ENCODE measurements around the gene IQSEC3.
"Not testable (repeated sequence)": the region's sequence is repeated elsewhere in the genome, so short reads cannot be mapped to it uniquely, and the experiment has no call there.

The IQSEC3 gene

DNA sequence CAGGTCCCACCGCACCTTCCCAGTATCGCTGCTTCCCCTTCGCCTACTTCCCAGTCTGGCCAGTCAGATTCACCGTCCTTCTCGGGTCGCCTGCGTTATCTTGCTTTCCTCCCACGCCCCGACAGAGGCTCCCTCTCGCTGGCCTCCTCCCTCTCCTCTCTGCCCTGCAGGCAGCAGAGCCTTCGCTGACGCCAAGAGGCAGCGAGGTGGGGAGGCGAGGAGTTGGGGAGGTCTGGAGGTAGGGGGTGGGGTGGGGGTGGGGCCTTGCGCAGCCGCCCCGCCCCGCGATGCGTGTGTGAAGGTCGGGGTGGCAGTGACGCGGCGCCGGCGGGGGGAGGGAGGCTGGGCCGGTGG is at the start of gene IQSEC3:
TSS of gene IQSEC3 (plus strand) at position 340 of the 354 bp plus-strand sequence. CDS start 116 bp downstream, outside the sequence.
- DNase-seq (ENCODE audit: low spot score), result peak; percentile 62

DNA sequence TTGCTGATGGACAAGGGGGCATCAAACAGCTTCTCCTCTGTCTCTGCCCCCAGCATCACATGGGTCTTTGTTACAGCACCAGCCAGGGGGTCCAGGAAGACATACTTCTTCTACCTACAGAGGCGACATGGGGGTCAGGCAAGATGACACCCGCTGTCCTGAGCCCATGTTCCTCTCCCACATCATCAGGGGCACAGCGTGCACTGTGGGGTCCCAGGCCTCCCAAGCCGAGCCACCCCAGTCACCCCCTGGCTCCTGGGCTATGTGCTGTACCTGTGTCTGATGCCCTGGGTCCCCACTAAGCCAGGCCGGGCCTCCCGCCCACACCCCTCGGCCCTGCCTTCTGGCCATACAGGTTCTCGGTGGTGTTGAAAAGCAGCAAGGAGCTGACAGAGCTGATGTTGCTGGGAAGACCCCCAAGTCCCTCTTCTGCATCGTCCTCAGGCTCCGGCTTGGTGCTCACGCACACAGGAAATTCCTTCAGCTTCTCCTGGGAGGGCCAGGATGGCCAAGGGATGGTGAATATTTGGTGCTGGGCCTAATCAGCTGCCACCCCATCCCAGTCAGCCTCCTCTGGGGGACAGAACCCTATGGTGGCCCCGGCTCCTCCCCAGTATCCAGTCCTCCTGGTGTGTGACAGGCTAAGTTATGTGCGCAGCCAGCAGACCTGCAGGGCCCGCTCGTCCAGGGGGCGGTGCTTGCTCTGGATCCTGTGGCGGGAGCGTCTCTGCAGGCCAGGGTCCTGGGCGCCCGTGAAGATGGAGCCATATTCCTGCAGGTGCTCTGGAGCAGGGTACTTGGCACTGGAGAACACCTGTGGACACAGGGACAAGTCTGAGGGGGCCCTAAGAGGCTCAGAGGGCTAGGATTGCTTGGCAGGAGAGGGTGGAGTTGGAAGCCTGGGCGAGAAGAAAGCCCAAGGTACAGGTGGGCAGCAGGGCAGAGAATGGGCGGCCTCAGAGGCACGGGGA is 48.9 kb upstream of the IQSEC3 start:
- DNase-seq (ENCODE audit: low spot score), result not testable (repeated sequence)

DNA sequence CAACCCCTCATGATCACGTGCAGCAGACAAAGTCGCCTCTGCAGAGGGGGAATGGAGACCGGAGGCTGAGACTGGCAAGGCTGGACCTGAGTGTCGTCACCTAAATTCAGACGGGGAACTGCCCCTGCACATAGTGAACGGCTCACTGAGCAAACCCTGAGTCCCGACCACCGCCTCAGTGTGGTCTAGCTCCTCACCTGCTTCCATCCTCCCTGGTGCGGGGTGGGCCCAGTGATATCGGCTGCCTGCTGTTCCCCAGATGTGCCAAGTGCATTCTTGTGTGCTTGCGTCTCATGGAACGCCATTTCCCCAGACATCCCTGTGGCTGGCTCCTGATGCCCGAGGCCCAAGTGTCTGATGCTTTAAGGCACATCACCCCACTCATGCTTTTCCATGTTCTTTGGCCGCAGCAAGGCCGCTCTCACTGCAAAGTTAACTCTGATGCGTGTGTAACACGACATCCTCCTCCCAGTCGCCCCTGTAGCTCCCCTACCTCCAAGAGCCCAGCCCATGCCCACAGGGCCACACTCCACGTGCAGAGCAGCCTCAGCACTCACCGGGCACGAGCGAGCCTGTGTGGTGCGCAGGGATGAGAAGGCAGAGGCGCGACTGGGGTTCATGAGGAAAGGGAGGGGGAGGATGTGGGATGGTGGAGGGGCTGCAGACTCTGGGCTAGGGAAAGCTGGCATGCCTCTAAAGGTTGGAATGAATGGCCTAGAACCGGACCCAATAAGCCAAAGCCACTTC is 47.6 kb upstream of the IQSEC3 start:
- DNase-seq (ENCODE audit: low spot score), result not testable (repeated sequence)

DNA sequence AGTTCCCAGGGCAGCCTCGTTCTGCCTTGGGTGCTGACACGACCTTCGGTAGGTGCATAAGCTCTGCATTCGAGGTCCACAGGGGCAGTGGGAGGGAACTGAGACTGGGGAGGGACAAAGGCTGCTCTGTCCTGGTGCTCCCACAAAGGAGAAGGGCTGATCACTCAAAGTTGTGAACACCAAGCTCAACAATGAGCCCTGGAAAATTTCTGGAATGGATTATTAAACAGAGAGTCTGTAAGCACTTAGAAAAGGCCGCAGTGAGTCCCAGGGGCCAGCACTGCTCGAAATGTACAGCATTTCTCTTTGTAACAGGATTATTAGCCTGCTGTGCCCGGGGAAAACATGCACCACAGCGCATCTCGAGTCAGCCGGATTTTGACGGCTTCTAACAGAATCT is 46.7 kb upstream of the IQSEC3 start:
- DNase-seq (ENCODE audit: low spot score), result not testable (repeated sequence)

DNA sequence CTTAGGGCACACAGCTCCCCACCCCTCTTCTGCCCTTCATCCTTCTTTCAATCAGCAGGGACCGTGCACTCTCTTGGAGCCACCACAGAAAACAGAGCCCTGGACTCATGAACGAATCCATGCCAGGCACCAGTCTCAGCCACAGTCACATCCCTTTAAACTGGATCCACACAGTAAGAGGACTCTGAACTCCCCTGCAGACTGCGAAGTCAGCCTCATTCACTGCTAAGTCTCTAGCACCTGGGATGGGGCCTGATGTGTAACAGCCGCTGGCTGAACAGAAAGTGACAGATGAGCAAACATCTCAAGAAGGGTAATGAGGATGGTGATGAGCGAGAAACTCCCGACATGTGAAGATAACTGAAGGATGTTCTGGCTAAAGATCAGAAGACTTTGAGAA is 45.8 kb upstream of the IQSEC3 start:
- DNase-seq (ENCODE audit: low spot score), result no peak

DNA sequence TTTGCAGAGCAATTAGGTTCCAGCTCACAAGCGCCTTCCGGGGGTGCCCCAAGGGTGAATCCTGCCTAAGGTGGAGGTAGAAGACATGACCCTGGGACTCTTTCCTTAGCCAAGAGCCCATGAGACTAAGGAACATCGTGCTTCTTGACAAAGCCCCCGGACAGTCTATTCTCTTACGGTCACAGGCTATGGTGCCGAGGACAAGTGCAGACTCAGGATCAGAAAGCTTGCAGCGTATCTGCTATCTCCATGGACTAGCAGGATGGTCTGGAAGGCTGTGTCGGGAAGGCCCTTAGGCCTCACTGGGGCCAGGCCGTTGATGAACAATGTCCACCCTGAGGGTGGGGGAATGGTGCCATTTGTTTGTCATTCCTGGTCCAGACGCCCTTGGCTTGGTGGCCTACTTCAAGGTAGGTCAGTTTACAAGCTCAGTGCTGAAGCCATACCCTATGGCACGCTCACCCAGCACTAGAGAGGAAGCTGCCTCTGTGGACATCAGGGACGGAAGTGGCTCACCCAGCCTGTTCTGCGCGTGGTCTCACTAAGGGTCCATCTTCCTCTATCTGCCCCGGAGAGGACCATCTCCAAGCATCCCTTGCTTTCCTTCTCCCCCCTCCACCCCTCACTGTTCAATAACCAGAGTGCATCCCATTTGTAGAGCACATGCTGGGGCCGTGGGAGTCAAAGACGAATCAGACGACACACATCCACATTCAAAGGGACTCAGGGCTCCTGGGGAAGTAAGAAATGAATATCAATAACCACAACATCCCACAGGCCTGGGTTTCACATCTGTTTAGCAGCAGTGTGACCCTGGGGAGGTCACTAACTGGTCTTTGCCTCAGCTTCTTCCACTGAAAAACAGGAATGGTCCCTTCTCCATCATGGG is 45.0 kb upstream of the IQSEC3 start:
- no peak for DNase-seq (ENCODE audit: low spot score)

DNA sequence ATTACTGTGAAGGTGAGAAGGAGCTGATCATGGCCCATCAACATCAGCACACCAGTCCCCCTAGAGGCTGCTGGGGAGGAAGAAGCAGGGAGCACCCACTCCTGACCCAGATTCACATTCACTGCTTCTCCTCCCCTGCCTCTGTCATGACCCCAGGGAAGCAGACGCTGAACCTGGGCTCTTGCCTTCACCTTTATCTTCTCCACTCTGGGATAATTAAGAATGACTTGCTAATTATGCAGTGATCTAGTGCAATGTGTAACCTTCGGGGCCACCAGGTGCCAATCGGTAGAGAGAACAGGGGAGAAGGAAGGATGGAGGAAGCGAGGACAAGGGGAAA is 44.4 kb upstream of the IQSEC3 start:
- DNase-seq (ENCODE audit: low spot score), result peak; percentile 19

DNA sequence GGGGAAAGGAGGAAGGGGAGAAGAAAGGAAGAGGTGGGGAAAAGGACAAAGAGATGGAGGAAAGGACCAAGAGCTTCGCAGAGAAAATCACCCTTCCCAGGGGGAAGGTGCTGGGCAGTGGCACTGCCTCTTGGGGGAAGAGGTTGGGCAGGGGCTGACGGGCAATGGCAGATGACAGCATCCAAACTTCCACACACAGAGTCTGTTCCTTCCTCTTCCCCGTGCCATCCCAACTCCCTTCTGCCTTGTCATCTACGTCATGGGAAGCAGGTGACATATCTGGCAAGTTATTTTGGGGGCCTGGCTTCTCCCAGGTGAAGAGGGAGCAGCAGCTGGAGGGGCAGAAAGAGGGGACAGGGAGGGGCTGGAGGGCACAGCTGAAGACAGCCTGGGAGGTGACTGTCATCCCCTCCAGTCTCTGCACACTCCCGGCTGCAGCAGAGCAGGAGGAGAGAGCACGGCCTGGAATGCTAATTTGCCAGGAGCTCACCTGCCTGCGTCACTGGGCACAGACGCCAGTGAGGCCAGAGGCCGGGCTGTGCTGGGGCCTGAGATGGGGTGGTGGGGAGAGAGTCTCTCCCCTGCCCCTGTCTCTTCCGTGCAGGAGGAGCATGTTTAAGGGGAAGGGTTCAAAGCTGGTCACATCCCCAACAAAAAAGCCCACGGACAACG is 43.9 kb upstream of the IQSEC3 start:
- peak; percentile 36 for DNase-seq (ENCODE audit: low spot score)

DNA sequence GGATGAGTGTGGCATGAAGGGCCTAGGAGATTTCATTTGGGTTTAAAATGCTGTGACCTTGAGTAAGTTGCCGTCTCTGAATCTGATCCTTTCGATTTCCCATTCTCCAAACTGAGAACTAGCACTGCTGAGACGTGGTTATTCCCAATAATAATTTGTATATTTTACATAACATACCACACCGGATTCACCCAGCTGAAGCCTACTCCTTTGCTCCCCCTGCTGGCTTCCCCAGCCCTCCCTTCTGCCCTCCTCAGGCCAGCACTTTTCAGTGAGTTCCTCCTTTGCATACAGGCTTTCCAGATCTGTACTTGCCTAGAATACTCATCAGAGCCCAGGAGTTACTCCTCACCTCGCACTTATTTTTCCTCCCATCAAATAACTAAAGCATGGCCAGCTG is 38.7 kb upstream of the IQSEC3 start:
- DNase-seq (ENCODE audit: low spot score), result not testable (repeated sequence)

DNA sequence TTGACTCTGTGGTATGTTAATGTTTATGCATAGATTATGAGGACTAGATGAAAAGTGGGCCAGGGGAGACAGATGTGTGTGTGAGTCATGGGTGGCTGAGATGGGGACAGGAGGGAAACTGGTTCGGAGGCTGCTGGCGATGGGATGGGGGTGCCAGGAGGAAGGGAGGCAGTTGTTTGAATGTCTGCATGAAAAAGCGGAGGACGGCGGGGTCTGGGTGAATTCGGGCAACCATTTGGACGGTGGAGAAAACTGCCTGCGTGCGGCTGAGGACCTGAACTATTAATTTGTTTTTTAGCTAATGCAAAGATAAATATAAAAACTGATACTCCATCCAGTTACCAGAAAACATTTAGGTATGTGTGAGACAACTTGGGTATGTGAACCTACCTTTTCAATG is 27.8 kb upstream of the IQSEC3 start:
- DNase-seq (ENCODE audit: low spot score), result not testable (repeated sequence)

DNA sequence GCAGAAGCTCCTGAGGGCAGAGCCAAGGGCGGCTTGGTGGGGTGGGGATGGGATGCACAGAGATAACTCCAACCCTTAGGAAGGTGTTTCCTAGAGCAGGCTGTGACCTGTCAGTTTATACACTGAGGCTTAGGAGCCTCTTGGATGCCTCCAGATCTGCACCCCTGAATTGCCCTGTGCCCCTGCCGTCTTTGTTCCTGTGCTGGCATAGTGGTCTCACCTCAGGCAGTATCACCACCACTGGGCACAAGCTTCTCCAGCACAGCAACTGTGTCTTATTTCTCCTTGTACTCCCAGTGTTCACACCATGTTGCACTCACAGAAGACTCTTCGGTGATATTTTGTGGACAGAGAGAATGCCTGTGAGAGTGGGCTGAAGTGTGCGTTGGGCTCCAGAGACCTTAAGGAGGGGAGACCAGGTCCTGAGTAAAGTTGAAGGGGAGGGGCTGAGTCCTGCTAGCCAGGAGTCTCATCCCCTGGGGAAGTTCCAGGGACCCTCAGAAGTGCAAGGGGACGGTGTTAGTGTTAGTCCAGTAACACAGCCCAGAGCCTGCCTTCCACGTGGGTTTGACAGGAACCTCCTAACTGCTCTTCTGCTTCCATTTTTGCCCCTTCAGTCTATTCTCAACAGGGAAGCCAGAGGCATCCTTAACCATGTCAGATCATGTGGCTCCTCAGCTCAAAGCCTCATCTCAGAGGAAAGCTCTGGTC is 26.9 kb upstream of the IQSEC3 start:
- not testable (repeated sequence) for DNase-seq (ENCODE audit: low spot score)

DNA sequence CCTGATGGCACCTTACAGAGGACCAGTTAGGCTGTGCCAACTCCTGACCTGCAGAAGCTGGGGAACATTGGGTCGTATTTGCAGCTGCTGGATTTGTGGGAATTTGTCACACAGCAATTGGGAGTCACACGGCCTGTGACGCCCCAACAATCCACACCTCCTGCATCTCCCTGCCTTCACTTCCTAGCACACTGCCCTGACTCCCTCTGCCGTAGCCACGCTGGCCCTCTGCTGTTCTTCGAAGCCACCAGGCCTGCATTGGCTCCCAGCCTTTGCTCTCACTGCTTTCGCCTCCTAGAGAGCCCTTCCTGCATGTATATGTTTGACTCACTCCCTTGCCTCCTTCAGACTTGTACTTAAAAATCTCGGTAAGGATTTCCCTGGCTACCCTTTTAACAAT is 22.2 kb upstream of the IQSEC3 start:
- not testable (repeated sequence) for DNase-seq (ENCODE audit: low spot score)

DNA sequence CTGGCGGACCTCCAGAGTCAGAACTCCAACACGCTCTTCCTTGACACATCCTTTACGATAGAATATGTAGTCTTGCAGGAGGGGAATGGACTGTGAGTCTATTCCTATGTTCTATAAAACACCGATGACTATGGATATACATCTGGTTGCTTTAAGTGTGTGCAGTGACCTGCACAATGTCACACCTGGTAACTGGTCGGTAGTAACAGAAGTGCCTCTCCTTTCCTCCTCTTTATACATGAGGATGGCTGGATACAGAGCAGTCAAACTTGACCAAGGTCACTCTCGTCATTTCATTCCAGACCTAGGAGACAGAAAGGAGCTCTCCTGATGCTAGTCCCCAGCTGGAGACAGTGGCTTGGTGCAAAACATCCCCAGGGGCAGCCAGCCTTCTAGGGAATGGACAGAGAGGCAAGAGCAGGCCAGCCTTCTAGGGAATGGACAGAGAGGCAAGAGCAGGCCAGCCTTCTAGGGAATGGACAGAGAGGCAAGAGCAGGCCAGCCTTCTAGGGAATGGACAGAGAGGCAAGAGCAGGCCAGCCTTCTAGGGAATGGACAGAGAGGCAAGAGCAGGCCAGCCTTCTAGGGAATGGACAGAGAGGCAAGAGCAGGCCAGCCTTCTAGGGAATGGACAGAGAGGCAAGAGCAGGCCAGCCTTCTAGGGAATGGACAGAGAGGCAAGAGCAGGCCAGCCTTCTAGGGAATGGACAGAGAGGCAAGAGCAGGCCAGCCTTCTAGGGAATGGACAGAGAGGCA is 21.2 kb upstream of the IQSEC3 start:
- not testable (repeated sequence) for DNase-seq (ENCODE audit: low spot score)

DNA sequence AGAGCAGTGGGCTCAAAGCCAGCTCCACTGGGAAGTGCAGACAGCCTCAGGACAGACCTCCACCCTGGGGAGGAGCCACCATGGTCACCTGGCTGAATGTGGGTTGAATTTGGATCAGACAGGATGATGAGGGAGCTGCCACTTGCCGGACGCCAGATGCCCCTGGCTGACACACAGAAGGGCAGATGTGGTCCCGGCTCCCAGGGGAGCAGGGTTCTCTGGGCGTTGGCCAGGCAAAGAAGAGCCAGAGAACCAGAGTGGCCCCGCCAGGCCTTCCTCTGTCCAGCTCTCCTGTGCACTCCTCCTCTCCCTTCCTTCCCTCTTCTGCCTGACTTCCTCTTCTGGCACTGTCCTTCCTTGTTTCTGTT is 20.6 kb upstream of the IQSEC3 start:
- DNase-seq (ENCODE audit: low spot score), result not testable (repeated sequence)

DNA sequence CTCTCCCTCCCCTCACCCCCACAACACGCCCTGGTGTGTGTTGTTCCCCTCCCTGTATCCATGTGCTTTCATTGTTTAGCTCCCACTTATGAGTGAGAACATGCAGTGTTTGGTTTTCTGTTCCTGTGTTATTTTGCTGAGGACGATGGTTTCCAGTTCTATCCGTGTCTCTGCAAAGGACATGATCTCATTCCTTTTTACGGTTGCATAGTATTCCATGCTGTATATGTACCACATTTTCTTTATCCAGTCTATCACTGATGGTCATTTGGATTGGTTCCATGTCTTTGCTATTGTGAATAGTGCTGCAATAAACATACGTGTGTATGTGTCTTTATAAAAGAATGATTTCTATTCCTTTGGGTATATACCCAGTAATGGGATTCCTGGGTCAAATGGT is 20.0 kb upstream of the IQSEC3 start:
- not testable (repeated sequence) for DNase-seq (ENCODE audit: low spot score)

DNA sequence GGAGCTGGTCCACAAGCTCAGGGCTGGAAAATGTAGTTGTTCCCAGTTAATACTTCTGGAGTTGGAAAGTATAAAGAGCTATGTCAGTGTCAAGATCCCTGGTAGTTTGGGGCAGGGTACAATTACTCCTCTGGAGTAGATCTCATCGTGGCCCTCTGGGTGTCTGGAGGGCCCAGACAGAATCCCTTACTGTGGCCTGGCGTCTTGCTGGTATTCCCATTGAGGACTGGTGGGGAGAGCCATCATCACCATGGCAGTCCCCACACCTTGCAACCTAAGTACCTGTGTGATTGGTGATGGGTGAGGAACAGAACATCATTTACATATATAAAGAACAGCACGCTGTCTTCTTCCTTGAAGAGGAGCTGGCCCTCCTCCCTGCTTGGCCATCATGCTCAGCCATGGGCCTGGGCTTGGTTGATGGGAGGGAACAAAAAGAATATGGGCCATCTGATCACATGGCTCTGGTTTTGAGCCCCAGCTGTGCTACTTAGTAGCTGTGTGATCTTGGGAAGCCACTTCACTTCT is 18.8 kb upstream of the IQSEC3 start:
- not testable (repeated sequence) for DNase-seq (ENCODE audit: low spot score)

DNA sequence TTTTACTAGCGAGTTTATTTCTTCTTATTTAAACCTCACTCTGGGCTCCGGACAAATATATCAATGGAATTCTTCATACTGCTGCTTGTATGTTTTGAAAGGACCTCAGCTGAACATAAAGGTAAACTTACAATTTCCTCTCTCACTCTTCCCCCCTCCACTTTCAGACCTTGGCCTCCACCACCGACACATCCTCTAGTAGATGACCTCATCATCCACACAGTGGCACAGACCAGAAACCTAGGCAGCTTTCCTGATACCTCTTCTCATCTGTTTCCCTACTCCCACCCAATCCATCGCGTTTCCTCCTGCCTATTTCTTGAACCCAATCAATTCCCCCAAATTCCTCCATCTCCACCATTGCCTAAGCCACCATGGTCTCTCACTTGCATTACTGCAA is 17.4 kb upstream of the IQSEC3 start:
- not testable (repeated sequence) for DNase-seq (ENCODE audit: low spot score)

DNA sequence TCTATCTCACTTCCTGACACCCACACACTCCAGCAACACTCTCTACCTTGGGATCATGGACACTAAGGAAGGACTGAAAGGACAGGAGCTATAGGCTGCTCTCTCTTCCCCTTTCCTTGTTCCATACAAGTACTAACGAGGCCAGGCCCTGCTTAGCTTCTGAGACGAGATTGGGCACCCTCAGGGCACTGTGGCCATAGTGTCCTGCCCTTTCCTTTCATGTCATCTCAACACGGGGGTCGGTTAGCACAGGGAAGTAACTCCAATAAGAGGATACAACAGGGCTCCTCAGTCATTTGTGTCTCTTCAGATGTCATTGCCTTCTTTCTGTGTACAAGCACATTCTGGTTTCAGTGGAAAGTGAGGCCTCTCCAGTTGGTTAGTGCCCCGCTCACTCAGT is 15.5 kb upstream of the IQSEC3 start:
- not testable (repeated sequence) for DNase-seq (ENCODE audit: low spot score)

DNA sequence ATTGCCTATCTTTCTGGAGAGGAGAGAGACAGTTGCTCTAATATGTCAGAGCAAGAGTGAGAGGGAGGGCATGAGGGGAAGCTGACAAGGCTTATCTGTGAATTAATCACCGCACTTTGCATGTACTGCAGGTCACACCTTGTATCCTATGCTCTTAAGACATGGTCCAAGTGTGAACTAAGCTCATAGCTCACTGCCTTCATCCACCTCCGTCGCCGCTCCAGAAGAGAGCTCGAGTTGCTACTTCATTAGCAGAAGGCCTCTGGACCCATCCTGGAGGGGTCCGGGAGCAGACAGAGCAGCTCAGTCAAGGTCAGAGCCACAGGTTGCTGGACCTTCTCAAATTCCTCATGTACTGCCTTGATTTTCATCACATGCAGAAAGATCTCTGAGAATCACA is 14.6 kb upstream of the IQSEC3 start:
- not testable (repeated sequence) for DNase-seq (ENCODE audit: low spot score)
